Kidney epithelial cell (primary cell): ENCODE results near the gene C16orf95. TPM values are rescaled to one million over a fixed set of nuclear protein-coding genes. Genes with fewer than 3 reads are reported as not detected.

Experiments
- DNase-seq: peaks from one replicate; pipeline ENCODE4 v3.0.0-alpha.2; 2010; ENCODE audit warnings: low read depth
- H3K27me3 ChIP-seq: 2 replicates; pipeline ENCODE4 v1.6.0; 2011; ENCODE audit warnings: low read length; ENCODE audit not compliant: control insufficient read depth, insufficient read depth
- H3K36me3 ChIP-seq: 2 replicates; pipeline ENCODE4 v1.5.1; 2011; ENCODE audit warnings: low read length; ENCODE audit not compliant: control insufficient read depth, insufficient read depth
- H3K4me3 ChIP-seq: 2 replicates; pipeline ENCODE4 v1.5.1; 2011; ENCODE audit warnings: low read depth, mild to moderate bottlenecking, control low read depth, low read length
- CTCF ChIP-seq: IDR thresholded peaks from 2 replicates; pipeline ENCODE4 v1.5.1; 2011; ENCODE audit warnings: mild to moderate bottlenecking, moderate library complexity, low read length, control low read depth, inconsistent platforms; ENCODE audit not compliant: insufficient read depth, poor library complexity, severe bottlenecking
- total RNA-seq: library from RNA; depleted of rRNA; stranded (reverse); fragments of >200 nt; gene quantifications from 2 replicates; pipeline ENCODE4 v1.2.3, GENCODE V29; 2015

C16orf95 gene
- total RNA-seq, 1 donor from 2014 or later = 1.7 TPM

DNA sequence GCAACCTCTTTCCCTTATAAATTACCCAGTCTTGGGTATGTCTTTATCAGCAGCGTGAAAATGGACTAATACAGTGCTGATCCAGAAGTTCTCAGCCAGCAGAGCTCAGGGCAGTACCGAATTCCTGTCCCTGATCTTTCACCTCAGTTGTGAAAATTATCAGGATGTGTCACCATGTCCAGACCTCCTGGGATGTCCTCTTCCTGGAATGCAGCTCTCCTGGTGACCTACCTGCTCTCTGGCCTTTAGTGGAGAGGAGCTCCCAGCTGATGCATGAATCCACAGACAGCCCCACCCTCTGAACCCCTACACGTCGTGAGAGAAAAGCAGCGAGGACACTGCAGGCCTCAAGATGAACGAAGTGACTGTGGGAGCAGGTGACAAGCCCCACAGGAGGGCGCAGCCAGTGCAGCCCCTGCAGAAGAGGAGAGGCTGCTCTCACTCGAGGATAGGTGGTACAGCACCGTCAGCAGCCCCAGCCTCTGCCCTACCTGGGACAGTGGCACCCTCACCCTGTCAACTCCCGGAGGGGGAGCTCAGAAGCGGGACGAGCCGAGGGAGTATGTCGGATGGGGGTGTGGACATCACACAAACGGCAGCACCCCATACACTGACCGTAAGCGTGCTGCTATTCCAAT, 22.0 kb upstream of the C16orf95 start:
- Histone ChIP-seq H3K36me3 (peaks cover 1% of the 10 kb centered on the region), H3K27me3 (no peaks in the 10 kb centered on the region), H3K4me3 (no peak overlapping the region)
- no peak for DNase-seq
- no peak for TF ChIP-seq CTCF

- H3K36me3 ChIP-seq = peaks cover 1% of the 10 kb centered on the region
- TF ChIP-seq CTCF = no peak
- H3K4me3 ChIP-seq = no peak overlapping the region
- H3K27me3 ChIP-seq = no peaks in the 10 kb centered on the region
- no peak for DNase-seq
Measured at GRCh38 chr16:87338155-87338765, 21.1 kb upstream of the C16orf95 start.

DNA sequence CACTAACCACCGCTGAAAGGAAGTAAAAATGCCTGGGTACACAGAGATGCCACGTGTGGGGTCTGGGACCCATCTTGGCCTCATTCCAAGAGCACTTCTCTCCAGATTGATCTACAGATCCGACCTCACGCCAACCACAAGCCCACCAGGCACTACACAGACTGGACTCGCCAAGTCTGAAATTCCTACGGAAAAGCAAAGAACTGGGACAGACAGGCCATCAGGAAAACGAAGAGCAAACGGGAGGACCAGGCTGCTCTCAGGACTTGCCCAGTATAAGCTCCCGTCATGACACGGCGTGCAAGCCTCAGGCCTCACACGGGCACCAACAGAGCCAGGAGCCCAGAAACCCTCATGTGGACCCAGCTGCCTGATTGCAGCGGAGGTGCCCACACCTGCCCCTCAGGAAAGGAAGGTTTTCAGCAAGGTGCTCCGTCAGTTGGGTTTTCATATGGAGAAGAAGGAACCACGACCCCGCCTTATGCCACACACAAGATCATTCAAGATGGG, 20.1 kb upstream of the C16orf95 start:
- H3K27me3 ChIP-seq = no peaks in the 10 kb centered on the region
- no peak overlapping the region for H3K4me3 ChIP-seq
- peaks cover 1% of the 10 kb centered on the region for H3K36me3 ChIP-seq
- TF ChIP-seq CTCF = no peak
- DNase-seq = no peak

DNA sequence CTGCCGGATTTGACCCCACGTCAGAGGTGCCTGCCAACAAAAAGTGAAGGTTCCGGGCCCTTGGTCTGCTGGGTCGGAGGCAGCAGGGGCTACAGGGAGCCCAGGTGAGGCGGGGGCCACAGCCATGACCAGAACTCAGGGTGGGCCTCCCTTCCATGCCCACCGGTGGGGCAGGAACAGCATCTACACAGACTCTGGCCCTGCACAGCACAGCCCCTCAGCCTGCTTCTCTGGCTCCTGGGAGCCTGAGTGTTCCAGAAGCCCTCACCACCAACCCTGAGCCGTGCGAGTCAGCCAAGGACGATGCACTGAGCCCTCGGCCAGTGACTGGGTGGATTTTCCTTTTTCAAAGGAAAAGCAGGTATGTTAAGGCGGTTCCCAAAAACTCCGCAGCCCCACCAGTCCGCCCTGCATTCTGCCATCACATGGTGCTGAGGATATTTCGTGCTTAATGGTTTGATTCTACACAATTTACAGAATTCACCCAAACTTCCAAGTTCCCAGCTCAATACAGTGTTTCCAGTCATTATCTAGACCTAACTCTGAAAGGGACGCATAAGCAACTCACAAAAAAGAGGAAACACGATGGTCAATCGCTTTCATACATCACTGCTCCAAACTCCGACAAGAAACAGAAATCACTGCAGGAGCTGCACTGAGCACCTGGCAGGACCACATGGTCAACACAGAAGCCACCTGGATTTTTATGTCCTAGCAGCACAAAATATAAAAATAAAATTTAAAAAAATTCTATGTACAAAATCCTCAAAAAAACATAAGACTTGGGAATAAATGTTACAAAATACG, 19.4 kb upstream of the C16orf95 start:
- peaks cover 1% of the 10 kb centered on the region for H3K36me3 ChIP-seq
- DNase-seq = no peak
- no peaks in the 10 kb centered on the region for H3K27me3 ChIP-seq
- TF ChIP-seq CTCF = no peak
- no peak overlapping the region for H3K4me3 ChIP-seq

GRCh38 chr16:87335625-87336433, 18.6 kb upstream of the C16orf95 start:
- TF ChIP-seq CTCF = no peak
- no peak for DNase-seq
- peaks cover 1% of the 10 kb centered on the region for H3K36me3 ChIP-seq
- no peak overlapping the region for H3K4me3 ChIP-seq
- H3K27me3 ChIP-seq = no peaks in the 10 kb centered on the region
